ENCODE measurements around the gene RFXAP.

DNA sequence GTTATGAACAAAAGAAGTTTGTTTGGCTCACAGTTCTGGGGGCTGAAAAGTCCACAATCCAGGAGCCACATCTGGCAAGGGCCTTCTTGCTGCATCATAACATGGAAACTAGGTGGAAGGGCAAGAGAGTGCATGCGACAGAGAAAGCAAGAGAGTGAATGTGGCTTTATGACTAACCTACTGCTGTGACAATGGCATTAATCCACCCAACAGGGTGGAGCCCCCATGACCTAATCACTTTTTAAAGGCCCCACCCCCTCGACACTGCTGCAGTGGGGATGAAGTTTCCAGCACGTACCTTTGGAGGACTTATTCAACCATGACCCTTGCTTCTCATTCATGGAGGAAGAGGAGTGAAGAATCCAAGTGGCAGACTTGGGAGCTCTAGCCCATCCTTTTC is 30.0 kb upstream of the RFXAP start:
- TF ChIP-seq, protein P1, sequence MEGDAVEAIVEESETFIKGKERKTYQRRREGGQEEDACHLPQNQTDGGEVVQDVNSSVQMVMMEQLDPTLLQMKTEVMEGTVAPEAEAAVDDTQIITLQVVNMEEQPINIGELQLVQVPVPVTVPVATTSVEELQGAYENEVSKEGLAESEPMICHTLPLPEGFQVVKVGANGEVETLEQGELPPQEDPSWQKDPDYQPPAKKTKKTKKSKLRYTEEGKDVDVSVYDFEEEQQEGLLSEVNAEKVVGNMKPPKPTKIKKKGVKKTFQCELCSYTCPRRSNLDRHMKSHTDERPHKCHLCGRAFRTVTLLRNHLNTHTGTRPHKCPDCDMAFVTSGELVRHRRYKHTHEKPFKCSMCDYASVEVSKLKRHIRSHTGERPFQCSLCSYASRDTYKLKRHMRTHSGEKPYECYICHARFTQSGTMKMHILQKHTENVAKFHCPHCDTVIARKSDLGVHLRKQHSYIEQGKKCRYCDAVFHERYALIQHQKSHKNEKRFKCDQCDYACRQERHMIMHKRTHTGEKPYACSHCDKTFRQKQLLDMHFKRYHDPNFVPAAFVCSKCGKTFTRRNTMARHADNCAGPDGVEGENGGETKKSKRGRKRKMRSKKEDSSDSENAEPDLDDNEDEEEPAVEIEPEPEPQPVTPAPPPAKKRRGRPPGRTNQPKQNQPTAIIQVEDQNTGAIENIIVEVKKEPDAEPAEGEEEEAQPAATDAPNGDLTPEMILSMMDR (IDR thresholded peaks at IDR 0.05; ENCODE audit: insufficient read depth, low read depth, low read length), result no peak
- TF ChIP-seq EZH2 (IDR thresholded peaks at IDR 0.05; ENCODE audit: insufficient read depth, low read length), result no peak
